Skin of body (tissue), 2 donors: Measurements from ENCODE around the gene SYDE1. TPM values are rescaled to one million over a fixed set of nuclear protein-coding genes. Genes with fewer than 3 reads are reported as not detected.

Experiments
- DNase-seq: peaks from one replicate; lab custom pipeline; 2025; lab: John Stamatoyannopoulos, UW
- total RNA-seq: library from RNA; depleted of rRNA; stranded (reverse); fragments of >200 nt; gene quantifications from one replicate; pipeline ENCODE4 v1.2.3, GENCODE V29; 2014

SYDE1 gene
- total RNA-seq, 1 donor from 2014 or later = 6.9 TPM

DNA sequence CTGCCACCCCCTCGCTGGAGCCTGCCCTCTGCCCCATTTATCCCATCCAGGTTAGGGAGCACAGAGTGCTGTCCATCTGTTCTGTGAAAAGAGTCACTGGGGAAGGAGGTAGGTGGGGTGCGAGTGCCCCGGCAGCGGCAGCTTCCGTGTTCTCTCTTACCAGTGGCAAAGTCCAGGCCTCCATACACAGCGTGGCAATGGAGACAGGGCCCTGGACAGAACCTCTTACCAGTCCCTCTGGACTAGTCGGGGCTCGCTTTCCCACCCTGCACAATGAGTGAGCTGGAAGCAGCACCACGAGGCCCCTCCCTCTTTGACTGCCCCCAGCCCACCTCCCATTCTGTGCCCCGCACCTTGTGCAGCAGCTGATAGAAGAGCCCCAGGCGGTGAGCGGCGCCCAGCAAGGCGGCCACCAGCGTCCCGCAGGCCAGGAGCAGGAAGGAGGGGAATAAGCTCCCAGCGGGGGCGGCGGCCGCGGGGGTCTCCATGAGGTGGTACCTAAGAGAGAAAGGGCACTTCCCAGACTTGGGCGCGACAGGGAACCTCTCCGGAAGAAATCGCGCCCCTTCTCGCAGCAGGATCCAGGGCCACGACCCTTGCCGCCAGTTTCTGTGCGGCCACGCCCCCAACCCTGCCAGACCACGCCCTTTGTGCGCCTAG is 17.5 kb downstream of the SYDE1 start:
- DNase-seq = no peak

DNA sequence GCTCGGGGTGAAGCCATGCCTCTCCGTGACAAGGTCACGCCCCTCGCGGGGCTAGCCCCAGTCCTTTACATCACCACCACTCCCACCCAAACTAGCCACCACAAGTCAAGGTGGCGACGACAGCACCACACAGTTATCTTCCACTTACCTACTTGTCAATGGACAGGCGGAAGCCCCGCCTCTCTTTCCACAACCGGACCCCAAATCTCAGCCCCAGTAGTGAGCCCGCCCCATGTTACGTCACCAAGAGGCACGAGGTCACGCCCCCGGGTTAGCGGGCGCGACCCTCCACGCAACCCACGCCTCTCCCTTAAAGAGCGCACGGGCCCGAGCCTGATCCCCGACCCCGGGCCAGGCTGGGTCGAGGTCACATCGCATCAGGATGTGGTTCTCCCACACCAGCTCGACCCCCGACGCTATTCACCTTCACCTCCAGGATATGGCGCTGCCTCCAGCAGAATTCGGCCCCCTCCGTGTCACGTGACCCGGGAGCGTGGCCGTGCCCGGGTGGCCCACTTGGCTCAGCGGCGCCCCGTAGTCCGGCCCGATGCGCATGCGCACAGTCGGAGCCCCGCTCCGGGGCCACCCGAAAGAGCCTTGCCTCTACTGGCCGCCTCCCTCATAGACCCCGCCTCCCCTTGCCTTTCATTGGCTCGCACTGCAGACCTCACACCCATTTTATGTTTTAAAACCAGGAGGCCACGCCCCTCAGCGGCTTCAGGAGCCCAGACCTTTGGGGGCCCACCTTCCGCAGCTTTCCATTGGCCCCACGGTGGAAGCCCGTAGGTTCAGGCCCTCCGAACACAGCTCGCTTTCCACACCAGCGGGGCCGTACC is 18.2 kb downstream of the SYDE1 start:
- DNase-seq = peak; percentile 97

DNA sequence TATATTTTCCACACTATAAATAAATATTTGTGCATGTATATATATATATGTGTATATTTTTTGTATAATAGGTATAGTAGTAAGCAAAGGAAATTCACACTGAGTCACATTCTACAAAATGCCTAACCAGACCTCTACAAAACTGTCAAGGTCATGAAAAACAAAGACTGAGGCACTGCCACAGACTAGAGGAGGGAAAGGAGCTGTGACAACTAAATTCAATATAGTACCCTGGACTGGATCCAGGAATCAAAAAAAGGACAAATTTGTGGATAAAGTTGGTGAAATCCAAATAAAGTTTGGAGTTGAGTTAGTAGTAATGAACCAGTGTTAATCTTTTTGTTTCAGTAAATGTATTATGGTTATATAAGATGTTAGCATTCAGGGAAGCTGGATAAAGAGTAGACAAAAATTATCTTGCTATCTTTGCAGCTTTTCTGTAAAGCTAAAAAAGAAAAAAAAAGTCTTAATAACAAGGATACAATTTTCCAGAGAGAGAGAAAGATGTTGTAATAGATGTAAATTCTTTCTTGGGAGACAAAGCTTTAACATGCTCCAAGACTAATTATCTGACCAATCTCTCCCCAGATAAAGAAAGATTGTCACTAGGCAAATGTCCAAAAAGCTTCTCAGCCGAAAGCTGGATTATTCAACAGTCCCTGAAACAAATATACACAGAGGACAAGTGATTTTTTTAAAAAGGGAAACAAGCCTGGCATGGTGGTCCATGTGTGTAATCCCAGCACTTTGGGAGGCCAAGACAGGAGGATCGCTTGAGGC is 19.1 kb downstream of the SYDE1 start:
- no peak for DNase-seq

DNA sequence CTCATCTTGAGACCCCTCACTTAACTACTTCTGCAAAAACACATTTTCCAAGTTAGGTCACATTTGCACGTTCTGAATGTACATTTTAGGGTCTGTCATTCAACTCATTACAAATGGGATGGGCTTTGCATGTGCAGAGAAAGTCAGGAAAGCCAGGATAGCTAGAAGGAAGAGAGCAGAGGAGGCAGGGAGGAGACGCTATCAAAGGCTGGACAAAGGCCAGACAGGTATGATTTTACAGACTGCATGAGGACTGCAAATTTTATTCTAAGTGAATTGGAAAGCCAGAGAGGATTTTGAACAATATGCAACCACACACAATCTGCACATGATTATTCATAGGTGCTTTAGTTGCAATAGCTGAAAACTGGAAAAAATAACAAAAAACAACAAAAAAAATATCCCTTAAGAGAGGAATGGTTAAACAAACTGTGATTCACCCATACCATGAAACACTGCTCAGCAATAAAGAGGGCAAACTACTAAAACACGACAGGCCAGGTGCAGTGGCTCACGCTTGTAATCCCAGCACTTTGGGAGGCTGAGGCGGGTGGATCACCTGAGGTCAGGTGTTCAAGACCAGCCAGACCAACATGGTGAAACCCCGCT is 21.1 kb downstream of the SYDE1 start:
- DNase-seq = no peak

DNA sequence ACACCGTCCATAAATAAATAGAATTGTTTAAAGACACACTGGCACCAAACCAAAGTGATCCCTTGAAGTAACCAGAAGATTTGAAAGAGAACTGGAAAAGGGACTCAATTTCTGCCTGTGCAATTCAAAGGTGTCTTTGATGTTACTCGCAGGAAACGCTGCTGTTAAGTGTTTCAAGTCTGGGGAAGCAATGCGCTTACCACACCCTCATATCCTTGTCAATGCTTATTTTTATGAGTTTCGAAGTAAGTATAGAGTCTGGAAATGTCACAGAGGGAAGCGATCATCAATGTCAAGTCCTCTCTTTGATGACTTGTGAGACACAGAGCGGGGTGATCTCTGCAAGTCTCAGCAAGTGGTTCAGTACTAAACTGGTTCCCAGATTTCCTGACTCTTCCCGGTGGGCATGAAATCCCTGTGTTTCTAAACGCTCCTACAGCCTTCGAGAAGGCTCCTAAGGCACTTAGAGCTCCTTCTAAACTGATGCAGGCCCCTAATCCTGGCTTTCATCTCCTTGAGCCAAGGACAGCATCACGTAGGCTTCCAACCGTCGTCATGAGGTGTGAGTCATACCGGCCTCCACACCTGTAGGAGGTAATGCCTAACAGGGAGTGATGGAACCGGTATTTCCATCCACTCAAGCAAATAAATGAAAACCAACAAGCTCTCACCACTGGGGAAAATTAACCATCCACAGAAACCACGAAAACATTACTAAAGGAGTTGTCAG is 22.8 kb downstream of the SYDE1 start:
- peak; percentile 33 for DNase-seq

DNA sequence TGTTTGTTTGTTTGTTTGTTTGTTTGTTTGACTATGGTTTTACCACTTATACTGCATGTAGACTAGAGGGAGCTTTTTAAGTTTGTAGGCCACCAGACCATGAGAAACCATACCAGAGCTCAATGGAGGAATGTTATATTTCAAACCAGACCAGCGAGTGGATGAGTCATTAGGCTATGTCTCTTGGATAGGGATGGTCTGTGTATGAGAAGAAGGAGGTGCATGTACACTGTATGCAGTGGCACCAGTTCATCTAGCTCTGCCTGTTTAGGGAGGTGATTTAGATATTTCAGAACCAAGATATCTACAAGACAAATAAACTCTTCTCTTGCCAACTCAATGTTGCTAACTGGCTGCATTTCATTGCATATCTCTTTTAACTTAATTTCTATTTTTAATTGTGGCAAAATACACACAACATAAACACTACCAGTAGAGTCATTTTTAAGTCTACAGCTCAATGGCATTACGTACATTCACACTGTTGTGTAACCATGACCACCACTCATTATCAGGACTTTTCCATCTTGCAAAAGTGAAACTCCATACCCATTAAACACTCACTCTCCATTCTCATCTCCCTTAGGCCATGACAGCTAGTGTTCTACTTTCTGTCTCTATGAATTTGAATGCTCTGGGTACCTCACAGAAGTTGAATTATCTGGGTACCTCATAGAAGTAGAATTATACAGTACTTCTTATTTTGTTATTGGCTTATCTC is 29.2 kb downstream of the SYDE1 start:
- DNase-seq = no peak

DNA sequence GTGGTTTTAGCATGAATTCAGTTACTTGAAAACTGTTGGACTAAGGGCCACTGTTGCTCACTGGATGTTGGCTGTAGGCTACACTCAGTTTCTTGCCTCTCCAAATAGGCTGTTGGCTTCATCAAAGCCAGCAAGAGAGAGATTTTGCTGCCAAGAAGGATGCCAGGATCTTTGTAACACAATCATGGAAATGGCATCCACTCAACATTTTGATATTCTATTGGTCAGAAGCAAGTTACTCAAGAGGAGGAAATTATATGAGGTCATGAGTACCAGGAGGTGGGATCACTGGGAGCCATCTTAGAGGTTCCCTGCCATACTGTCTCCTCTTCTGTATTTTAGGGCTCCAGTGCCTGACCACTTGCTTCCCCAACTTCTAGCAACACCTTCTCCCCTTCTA is 30.6 kb downstream of the SYDE1 start:
- DNase-seq = no peak

DNA sequence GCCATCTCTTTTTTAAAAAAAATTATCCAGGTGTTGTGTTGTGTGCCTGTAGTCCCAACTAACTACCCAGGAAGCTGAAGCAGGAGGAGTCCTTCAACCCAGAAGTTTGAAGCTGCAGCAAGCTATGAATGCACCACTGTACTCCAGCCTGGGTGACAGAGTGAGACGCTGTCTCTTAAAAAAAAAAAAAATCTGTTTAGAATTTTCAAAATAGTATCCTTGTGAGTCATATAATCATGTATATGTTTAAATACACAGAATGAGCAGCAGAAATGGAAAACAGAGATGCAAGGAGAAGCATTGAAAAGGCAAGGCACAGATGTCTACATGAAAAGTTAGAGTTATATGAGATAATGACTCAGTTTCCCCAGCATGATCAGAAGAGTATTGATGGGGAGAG is 31.2 kb downstream of the SYDE1 start:
- no peak for DNase-seq

DNA sequence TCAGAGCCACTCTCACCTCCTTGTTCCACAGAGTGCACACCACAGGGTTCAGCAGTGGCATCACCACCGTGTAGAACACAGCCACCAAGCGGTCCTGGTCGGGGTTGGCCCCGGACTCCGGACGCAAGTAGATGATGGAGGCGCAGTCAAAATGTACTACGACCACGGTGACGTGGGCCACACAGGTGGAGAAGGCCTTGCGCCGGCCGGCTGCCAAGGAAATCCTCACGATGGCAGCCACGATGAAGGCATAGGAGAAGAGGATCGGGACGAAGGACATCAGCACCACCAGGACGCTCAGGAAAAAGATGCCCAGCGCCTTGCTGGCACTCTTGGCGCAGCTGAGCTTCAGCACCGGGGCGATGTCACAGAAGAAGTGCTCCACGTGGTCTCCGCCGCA is 33.9 kb downstream of the SYDE1 start:
- DNase-seq = no peak

DNA sequence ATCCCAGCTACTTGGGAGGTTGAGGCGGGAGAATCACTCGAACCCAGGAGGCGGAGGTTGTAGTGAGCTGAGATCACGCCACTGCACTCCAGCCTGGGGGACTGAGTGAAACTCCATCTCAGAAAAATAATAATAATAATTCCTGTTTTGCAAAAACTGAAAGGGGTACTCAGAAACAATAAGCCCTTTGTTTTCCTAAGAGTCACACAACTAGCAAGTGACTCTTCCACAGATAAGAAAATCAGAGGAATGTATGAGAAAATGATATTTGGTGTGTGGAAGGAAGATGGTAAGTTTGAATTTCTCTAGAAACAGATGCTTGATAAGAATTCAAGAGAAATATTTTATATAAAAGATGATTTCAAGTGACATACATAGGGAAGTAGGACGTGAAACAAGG is 35.1 kb downstream of the SYDE1 start:
- DNase-seq = no peak

DNA sequence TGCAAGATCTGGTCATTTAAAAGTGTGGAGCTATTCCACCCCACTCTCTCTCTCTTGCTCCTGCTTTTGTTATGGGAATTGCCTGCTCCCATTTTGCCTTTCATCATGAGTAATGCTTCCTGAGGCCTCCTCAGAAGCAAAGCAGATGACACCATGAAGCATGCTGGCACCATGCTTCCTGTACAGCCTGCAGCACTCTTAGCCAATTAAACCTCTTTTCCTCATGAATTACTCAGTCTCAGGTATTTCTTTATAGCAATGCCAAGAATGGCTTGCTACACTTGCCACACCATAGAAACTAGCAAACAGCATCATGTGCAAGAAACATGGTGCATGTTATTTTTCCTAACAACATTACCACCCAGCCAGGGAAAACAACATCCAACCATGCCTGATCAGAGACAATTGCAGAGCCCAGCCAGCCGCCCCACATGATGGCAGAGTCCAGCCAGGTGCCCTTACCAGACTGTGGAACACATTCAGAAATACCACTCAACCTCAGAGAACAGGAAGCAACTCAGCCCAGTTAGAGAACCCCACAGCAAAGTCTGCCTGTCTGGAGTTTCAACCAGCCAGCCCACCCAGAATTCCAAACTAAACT is 36.9 kb downstream of the SYDE1 start:
- no peak for DNase-seq

DNA sequence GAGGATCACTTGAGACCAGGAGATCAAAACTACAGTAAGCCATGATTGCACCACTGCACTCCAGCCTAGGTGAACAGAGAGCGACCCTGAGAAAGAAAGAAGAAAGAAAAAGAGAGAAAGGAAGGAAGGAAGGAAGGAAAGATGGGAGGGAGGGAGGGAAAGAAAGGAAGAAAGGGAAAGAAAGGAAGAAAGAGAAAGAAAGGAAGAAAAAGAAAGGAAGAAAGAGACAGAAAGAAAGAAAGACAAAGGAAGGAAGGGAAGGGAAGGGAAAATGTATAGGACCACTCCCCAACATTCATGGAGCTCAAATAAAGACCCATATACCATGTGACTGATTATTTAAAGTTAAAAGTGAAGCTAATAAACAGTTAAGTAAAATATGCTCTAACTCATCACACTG is 39.9 kb downstream of the SYDE1 start:
- no peak for DNase-seq

DNA sequence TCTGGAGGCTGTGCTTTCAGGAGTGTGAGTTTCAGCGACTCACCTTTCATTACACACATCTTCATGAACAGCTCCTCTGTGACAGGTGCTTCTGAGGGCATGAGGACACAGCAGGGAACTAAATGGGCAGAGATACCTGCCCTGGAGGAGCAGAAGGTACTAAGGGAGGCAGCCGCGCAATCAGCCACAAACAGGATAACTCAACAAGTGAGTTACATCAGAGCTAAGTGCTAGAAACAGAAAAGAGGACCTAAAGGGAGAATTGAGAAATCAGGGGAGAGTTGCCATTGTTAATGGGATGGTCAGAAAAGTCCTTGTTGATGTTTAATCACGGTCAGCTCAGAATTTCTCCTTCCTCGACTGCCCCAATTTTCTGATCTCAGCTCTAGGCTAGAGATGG is 42.5 kb downstream of the SYDE1 start:
- DNase-seq = no peak

DNA sequence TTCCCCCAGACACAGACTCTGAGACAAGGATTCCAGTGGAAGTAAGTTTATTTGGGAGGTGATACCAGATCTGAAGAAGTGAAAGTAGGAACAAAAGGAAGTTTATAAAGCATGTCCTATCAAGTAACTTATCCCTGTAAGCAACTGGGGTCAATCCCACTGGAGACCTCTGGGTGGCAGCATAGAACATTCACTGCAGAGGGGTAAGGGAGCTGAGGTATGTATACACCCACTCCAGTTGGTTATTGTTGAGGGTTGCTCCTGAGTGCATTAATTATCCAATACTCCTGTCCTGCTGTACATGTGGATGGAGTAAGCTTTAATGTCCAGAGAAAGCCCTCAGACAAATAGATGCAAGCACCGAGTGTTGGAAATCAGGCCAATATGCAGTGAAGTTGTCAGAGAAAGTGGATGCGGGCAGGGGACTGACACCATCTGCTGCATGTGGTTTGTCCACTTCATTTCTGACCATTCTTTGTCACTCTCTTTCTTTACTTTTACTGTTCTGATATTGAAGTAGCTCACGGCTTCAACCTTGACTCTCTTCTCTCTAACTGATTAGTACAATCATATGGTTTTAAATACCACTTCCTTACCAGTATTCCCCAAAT is 46.9 kb downstream of the SYDE1 start:
- no peak for DNase-seq

DNA sequence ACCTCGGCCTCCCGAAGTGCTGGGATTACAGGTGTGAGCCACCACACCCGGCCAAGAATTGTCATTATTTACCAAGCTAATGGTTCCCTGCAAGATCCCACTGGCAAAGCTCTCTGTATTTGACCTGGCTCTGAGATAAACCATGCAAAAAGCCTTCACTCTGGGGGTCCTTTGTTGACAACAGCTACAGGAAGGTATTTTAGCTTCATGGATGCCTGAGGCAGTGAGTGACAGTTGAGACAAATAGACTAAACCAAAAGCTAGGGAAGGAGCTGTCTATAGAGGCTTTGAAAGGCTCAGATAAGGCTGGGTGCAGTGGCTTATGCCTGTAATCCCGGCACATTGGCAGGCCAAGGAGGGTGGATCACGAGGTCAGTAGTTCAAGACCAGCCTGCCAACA is 48.1 kb downstream of the SYDE1 start:
- DNase-seq = no peak

DNA sequence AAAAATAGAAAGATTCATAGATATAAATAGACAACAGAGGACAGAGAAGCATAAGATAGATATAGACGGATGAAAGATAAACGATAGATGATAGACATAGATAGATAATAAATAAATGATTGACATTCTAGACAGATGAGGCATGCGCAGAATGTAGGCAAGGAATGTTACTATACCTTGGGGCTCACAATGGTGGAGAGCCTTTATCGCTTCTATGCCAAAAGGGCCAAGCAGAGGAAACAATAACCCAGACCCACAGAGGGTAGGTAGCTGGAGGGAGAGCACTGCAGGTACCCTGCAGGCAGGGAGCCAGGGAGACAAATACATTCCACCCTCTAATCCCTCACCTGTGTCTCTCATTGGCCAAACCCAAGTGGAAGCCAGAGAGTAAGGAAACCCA is 49.2 kb downstream of the SYDE1 start:
- DNase-seq = no peak

DNA sequence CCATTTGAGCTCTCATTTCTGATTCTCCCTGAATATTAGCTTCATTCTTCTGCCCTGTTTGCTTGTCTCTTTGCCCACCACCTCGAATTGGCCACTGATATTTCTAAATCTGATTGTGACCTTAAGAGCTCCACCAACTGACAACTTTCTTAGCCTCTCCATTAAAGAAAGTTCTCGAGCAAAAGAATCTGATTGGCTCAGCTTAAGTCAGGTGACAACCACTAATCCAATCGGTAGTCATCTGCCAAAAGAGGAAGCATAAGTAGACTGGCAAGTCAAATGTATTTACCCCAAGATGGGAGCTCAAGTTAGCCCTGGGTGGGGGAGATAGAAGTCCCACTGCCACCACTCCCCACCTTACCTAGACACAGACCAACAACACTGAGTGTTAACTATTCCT is 52.0 kb downstream of the SYDE1 start:
- no peak for DNase-seq

DNA sequence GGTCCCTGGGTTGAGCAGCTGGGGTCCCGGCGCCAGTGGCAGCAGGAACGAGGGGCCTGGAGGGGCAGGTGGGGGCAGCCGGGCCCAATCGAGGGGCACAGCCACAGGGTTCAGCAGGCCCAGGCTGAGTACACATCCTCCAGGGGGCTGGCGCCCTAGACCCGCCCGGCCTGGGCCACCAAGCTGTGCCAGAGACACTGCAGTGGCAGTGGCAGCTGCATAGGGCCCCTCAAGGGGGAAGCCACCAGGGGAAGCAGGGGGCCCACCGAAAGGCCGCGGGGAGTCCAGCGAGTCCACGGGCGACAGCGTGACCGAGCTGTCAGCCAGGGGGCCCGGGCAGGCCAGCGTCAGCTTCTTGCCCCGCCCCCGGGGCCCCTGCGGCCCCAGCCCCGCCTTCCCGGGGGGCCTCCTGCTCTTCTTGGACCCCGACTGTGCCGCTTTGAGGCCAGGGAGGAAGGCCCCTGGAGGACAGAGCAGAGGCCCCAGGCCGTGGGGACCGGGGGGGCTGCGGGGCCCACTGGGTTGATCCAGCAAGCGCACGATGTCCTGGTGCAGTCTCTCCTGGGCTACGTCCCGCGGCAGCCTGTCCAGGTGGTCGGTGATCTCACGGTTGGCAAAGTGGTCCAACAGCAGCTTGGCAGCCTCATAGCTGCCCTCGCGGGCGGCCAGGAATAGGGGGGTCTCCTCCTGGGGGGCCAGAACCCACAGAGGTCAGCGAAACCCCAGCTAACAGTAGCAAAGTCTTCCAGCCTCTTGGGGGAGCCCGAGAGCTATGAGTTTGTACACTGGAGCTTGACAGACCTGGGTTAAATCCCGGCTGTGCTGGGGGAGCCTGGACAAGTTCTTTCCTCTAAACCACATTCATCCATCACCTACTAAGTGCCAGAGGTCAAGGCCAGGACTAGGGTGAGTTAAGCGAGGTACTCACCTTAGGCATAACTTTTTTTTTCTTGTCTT is 54.1 kb downstream of the SYDE1 start:
- no peak for DNase-seq
